ENCODE data around the gene NRARP. TPM values are rescaled to one million over a fixed set of nuclear protein-coding genes. Genes with fewer than 3 reads are reported as not detected.

NRARP gene
- total and polyA plus RNA-seq, 5 donors: 4.2 to 14.5 (median 6.8) TPM

DNA sequence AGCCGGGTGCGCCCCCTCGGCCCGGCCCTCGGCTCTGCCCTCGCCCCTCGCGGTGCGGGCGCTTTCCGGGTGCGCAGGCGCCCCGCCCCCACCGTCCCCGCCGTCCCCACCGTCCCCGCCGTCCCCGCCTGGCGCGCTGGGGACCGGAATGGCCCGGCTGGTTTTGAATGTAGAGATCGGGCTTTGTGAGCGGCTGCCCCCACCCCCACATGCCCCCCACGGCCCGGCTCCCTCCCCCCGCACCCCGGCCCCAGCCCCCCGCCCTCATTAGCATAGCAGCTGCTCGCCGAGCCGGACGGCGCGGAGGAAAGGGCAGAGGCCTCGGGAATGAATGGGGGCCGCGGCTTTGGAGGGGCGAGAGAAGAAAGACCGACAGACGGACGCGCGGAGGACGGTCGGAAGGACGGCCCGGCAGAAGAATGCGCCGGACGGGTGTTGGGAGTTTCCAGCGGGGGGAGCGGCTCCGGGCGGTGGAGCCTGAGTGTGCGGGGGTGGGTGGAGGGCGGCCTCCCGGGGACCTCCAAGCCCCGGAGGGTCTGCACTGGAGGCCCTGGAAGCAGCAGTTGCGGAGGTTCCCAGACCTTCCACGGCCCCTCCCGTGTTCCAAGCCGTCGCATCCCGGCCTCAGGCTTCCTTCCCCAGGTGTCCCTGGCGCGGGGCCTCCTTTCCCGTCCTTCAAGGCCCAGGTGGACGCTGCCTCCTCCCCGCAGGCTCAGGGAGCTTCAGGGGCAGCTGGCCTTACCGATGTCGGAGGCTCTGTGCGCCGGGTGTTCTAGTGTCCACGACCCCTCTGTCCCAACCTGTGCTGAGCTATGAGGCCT is 6.0 kb downstream of the NRARP start:
- peak overlapping the region; percentile 34 for H3K27ac ChIP-seq (ENCODE audit: low read length)
- DNase-seq: peak in 2 of 3 donors; percentile 59 to 67
- H3K4me1 ChIP-seq (ENCODE audit: control insufficient read depth, insufficient read depth, low read length): no peaks in the 10 kb centered on the region
- ATAC-seq: peak in 1 of 2 donors; percentile 1
- no peaks in the 10 kb centered on the region for H3K9me3 ChIP-seq (ENCODE audit: control insufficient read depth, low read length)
- no peaks in the 10 kb centered on the region for H3K27me3 ChIP-seq (ENCODE audit: control insufficient read depth, insufficient read depth)
- H3K4me3 ChIP-seq (ENCODE audit: low read length): peak overlapping the region; percentile 74
- 6% methylated on average over 77 of the region's 78 CpGs for WGBS
- intact Hi-C loops (cut with DNase I): loop anchor here in 3 of 4 donors (5.0 to 10.0 kb wide), 2 partner anchors 111 to 229 kb away; no protein-coding TSS in a partner anchor

DNA sequence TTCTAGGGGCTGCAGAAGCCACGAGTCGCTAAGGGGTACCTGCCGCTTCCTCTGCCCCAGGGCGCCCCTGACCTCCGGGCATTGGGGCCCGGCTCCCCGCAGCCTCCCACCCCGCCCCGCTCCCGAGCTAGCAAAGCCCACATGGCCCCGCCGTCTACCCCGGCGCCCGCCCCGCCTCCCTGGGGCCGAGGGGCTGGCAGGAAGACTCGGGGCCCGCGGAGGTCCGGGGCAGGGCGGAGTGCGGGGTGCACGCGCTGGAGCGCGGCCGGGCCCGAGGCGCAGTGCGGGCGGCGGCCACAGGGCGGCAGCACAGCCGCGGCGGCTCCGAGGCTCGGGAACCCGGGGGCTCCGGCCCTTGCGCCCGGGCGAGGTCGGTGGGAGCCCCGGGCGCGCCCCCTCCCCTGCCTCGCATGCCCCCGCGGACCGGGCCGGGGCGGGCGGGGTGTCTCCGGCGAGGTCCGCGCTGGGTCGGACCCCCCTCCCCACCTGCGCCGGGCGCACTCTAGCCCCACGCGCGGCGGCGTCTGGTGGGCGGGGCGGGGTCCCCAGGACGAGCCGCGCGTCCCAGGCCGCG is 6.7 kb downstream of the NRARP start:
- Histone ChIP-seq H3K27me3 (ENCODE audit: control insufficient read depth, insufficient read depth) (no peaks in the 10 kb centered on the region), H3K4me3 (ENCODE audit: low read length) (peak overlapping the region; percentile 74), H3K4me1 (ENCODE audit: control insufficient read depth, insufficient read depth, low read length) (no peaks in the 10 kb centered on the region), H3K27ac (ENCODE audit: low read length) (peak overlapping the region; percentile 34), H3K9me3 (ENCODE audit: control insufficient read depth, low read length) (no peaks in the 10 kb centered on the region)
- 2% methylated on average over 76 of the region's 76 CpGs for WGBS
- intact Hi-C loops (cut with DNase I): loop anchor here in 3 of 4 donors (5.0 to 10.0 kb wide), 2 partner anchors 112 to 229 kb away; no protein-coding TSS in a partner anchor
- ATAC-seq (peak; percentile 11 to 14), DNase-seq (peak; percentile 31 to 77 (median 70))

DNA sequence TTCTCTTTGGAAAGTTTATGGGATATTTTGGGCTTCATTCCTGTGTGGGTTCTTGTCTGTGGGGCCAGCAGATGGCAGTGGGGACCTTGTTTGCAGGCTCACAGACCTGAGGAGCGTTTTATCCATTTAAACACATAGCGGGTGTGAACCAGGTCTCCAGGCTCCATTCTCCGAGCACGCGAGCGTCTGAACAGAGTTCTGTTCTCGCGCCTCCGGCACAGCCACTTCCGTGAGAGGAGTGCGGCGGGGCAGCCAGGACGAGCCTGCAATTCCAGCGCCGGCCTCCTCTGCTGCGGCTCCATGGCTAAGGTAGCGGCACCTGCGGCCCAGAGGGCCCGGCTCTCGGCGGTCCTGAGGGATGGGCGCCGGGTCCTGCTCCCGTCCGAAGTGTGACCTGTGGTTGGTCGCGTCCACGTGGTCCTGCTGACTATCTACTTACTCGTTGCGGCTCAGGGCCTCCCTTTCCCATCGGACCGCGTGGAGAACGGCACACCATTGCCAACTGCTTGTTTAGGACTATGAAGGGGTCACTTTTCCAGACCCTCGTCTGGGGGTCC is 7.3 kb downstream of the NRARP start:
- H3K9me3 ChIP-seq (ENCODE audit: control insufficient read depth, low read length): no peaks in the 10 kb centered on the region
- peak; percentile 22 to 65 (median 64) for DNase-seq
- H3K4me1 ChIP-seq (ENCODE audit: control insufficient read depth, insufficient read depth, low read length): no peaks in the 10 kb centered on the region
- H3K4me3 ChIP-seq (ENCODE audit: low read length): peak overlapping the region; percentile 74
- no peak overlapping the region for H3K27ac ChIP-seq (ENCODE audit: low read length)
- WGBS: 22% methylated on average over 35 of the region's 35 CpGs
- intact Hi-C loops (cut with DNase I): loop anchor here in 3 of 4 donors (5.0 to 10.0 kb wide), 2 partner anchors 113 to 230 kb away; no protein-coding TSS in a partner anchor
- H3K27me3 ChIP-seq (ENCODE audit: control insufficient read depth, insufficient read depth): no peaks in the 10 kb centered on the region
- ATAC-seq: peak in 1 of 2 donors; percentile 0

DNA sequence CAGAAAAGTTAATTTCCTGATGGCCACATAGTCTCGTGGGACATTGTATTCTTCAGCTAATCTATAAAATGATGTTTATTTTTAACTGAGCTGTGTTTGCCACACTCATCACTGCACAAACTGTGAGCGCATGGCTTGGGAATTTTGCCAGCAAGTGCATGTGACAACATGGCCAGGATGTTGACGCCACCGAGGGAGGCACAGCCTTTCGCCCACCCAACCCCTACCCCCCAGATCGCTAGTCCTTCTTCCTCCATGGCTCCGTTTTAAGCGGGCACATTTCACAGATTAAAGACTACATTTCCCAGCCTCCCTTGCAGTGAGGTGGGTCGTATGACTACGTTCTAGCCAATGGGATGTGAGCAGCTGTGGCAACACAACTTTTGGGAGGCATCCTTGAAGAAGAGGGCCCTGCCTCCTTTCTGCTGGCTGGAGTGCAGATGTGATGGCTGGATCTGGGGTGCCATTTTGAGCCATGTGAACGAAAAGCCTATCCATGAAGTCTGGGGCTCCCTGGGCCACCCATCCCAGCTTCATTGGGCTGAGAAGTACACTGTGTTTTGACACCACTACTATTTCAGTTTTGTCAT is 7.9 kb downstream of the NRARP start:
- no peaks in the 10 kb centered on the region for H3K9me3 ChIP-seq (ENCODE audit: control insufficient read depth, low read length)
- H3K27me3 ChIP-seq (ENCODE audit: control insufficient read depth, insufficient read depth): no peaks in the 10 kb centered on the region
- intact Hi-C loops (cut with DNase I): loop anchor here in 2 of 4 donors (10.0 kb wide), 1 partner anchor 231 kb away; no protein-coding TSS in a partner anchor
- H3K4me1 ChIP-seq (ENCODE audit: control insufficient read depth, insufficient read depth, low read length): no peaks in the 10 kb centered on the region
- H3K4me3 ChIP-seq (ENCODE audit: low read length): no peak overlapping the region
- WGBS: 40% methylated on average over 11 of the region's 11 CpGs
- DNase-seq (peak in 2 of 3 donors; percentile 60 to 75), ATAC-seq (peak; percentile 23 to 42)
- H3K27ac ChIP-seq (ENCODE audit: low read length): no peak overlapping the region

DNA sequence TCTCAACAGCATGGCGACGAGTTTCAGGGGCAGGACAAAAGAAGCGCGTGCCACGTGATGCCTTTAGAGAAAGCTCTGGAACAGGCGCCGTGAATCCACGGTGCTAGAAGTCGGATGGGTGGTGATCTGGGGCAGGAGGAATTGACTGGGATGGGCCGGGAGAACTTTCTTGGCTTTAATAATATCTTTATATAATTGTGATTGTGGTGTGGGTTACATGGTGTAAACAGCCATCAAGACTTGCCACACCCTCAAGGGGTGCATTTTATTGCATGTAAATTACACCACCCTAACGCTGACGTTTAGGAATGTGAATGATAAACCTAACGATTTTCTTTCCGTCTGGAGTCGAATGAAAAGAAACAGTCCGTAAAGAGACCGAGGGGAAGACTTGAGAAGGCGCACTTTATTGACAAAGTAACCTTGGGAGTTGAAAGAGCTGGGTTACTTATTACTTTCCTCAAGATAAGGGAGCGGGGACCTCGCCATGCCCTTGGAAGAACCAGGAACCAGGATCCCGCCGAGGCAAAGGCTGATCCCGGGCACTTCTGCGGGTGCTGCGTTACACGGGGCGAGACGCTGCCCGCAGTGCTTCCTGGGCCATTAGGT is 8.5 kb downstream of the NRARP start:
- intact Hi-C loops (cut with DNase I): loop anchor here in 2 of 4 donors (10.0 kb wide), 1 partner anchor 231 kb away; no protein-coding TSS in a partner anchor
- no peaks in the 10 kb centered on the region for H3K27me3 ChIP-seq (ENCODE audit: control insufficient read depth, insufficient read depth)

DNA sequence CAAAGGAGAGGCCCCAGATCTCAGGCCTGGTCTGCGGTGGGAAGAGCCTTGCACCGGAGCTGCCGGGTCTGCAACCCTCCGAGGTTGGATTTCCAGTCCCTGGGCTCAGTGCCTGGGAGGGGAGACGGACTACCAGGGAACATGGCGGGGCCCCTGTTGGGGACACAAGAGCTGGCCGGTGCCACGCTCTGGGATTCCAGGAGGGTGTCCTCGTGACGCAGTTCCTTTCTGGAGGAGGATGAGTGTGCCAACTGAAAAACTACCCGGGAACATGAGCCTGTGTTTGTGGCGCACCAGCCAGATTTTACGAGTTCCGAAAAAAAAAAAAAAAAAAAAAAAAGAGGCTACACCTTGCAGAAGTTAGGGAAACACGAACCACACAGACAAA is 9.0 kb downstream of the NRARP start:
- ATAC-seq (no peak), DNase-seq (peak in 2 of 3 donors; percentile 33 to 46)
- H3K9me3 ChIP-seq (ENCODE audit: control insufficient read depth, low read length): no peaks in the 10 kb centered on the region
- no peak overlapping the region for H3K27ac ChIP-seq (ENCODE audit: low read length)
- no peaks in the 10 kb centered on the region for H3K27me3 ChIP-seq (ENCODE audit: control insufficient read depth, insufficient read depth)
- no peaks in the 10 kb centered on the region for H3K4me1 ChIP-seq (ENCODE audit: control insufficient read depth, insufficient read depth, low read length)
- intact Hi-C loops (cut with DNase I): loop anchor here in 2 of 4 donors (10.0 kb wide), 1 partner anchor 232 kb away; no protein-coding TSS in a partner anchor
- 74% methylated on average over 15 of the region's 15 CpGs for WGBS
- H3K4me3 ChIP-seq (ENCODE audit: low read length): no peak overlapping the region

More for the DNA sequence above, 8.5 kb downstream of the NRARP start:
- DNase-seq (peak in 2 of 3 donors; percentile 22 to 31), ATAC-seq (peak in 1 of 2 donors; percentile 0)
- Histone ChIP-seq H3K4me1 (ENCODE audit: control insufficient read depth, insufficient read depth, low read length) (no peaks in the 10 kb centered on the region), H3K27ac (ENCODE audit: low read length) (no peak overlapping the region), H3K4me3 (ENCODE audit: low read length) (no peak overlapping the region), H3K9me3 (ENCODE audit: control insufficient read depth, low read length) (no peaks in the 10 kb centered on the region)
- 61% methylated on average over 29 of the region's 29 CpGs for WGBS

DNA sequence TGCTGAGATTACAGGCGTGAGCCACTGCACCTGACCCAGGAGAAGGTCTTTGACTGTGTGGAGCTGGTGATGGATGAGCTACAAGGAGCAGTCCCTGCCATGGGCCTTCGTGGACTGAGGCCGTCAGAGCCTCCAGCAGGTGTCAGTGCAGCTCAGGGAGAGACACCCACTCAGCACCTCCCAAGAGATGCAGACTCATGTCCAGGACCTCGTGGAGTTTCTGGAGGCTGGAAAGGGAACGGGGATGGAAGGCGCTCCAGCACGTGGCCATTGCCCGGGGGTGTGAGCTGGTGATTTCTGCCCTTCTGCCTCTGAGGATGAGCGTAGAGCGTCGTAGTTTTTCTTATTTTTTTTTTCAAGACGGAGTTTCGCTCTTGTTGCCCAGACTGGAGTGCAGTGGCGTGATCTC is 15.1 kb downstream of the NRARP start:
- Histone ChIP-seq H3K9me3 (ENCODE audit: control insufficient read depth, low read length) (no peaks in the 10 kb centered on the region), H3K27ac (ENCODE audit: low read length) (no peak overlapping the region), H3K4me3 (ENCODE audit: low read length) (no peak overlapping the region), H3K27me3 (ENCODE audit: control insufficient read depth, insufficient read depth) (no peaks in the 10 kb centered on the region), H3K4me1 (ENCODE audit: control insufficient read depth, insufficient read depth, low read length) (no peaks in the 10 kb centered on the region)
- DNase-seq (peak; percentile 52 to 74 (median 66)), ATAC-seq (peak; percentile 90 to 91)
- 52% methylated on average over 14 of the region's 14 CpGs for WGBS
- intact Hi-C loops (cut with DNase I): no loop called here

DNA sequence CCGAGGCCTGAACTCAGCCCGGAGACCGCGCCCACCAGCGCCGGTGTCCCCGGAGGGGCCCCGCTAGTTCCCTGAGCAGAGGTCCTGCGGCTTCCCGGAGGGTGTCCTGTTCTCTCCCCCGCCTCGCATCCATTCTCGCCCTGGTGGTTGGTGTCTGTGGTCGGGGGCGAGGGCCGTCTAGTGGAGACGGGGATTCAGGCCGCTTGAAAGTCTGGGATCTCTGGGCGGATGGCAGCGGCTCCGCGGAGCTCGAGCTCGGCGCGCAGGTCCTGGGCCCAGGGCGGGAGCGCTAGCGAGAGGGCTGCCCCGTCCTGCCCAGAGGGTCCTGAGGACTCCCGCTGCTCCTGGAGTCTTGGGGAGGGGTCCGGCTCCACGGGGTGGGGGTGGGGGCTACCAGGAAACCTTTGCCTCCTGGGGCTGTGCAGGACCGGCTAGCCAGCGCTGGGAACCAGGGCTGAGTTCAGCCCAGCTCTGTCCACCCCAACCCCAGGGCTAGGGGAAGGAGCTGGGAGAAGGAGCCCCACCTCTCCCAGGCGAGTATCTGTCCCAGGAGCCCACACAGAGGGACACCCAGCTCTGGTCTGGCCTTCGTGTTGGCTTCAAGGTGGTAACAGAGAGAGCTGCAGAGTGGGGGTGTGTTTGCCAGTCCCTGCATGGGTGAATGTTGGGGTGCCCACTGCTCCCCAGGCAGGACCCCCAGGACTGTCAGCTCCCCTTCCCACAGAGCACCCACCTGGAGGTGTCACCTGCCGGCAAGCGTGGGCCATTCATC is 20.5 kb downstream of the NRARP start:
- Histone ChIP-seq H3K27ac (ENCODE audit: low read length) (no peak overlapping the region), H3K4me3 (ENCODE audit: low read length) (no peak overlapping the region), H3K9me3 (ENCODE audit: control insufficient read depth, low read length) (no peaks in the 10 kb centered on the region), H3K27me3 (ENCODE audit: control insufficient read depth, insufficient read depth) (no peaks in the 10 kb centered on the region), H3K4me1 (ENCODE audit: control insufficient read depth, insufficient read depth, low read length) (no peaks in the 10 kb centered on the region)
- intact Hi-C loops (cut with DNase I): no loop called here
- DNase-seq (no peak), ATAC-seq (no peak)
- WGBS: 56% methylated on average over 39 of the region's 39 CpGs

DNA sequence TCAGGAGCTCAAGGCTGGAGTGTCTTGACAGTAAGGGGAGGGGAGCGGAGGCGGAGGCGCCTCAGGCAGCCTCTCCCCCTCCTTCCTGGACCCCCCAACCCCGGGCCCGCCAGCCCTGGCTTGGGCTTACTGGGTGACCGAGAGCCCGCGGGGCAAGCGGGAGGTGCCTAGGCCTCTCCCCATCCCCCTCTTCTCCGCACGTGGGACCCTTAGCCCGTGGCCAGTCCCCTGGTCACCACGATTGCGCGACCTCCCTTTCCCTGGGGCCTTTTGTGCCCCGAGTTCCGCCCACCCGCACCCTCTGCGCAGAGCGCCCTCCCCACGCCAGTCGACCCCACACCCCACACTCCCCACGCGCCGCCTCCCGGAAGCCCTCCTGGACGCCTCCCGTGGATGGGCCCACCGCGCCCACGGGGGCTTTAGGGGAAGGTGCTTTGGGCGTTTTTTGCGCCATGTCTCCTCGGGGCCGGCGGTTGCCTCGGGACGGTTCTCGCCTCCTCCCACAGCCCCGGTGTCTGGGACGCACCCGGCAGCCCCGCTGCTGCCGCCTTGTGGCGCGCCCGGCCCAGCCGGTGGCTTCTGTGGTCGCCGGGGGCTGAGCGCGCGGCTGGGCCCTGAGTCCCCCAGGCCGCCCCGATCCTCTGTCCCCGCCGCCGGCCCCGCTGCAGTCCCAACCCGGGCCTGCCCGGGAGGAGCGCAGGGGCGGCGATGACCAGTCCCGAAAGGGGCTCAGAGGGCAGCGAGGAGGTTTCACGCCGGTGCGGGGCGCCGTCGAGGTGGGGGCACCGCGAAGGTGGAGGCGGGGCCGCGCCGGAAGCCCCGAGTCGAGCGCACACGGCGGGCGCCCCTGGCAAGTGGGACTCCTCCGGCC is 21.4 kb downstream of the NRARP start:
- Histone ChIP-seq H3K27ac (ENCODE audit: low read length) (no peak overlapping the region), H3K4me3 (ENCODE audit: low read length) (no peak overlapping the region), H3K27me3 (ENCODE audit: control insufficient read depth, insufficient read depth) (no peaks in the 10 kb centered on the region), H3K9me3 (ENCODE audit: control insufficient read depth, low read length) (no peaks in the 10 kb centered on the region), H3K4me1 (ENCODE audit: control insufficient read depth, insufficient read depth, low read length) (peaks cover 5% of the 10 kb centered on the region)
- ATAC-seq (no peak), DNase-seq (peak in 2 of 3 donors; percentile 33 to 73)
- intact Hi-C loops (cut with DNase I): no loop called here
- 36% methylated on average over 85 of the region's 85 CpGs for WGBS

Data from right cardiac atrium (tissue), 5 donors.